Bronchial epithelial cell (primary cell): ENCODE measurements around the gene IFNLR1. TPM values are rescaled to one million over a fixed set of nuclear protein-coding genes. Genes with fewer than 3 reads are reported as not detected.

Experiments used
- DNase-seq: peaks from one replicate; pipeline ENCODE4 v3.0.0-alpha.2; 2010; ENCODE audit warnings: low read depth
- FAIRE-seq: peaks from 2 replicates; lab custom pipeline; 2011; peaks lifted over from hg19 to GRCh38; lab: Jason Lieb, UNC
- H3K27me3 ChIP-seq: 2 replicates; pipeline ENCODE4 v1.5.1; 2011; ENCODE audit warnings: low read length; ENCODE audit not compliant: control insufficient read depth, insufficient read depth
- H3K36me3 ChIP-seq: 2 replicates; pipeline ENCODE4 v1.5.1; 2011; ENCODE audit warnings: low read length; ENCODE audit not compliant: control insufficient read depth, insufficient read depth
- H3K4me3 ChIP-seq: 2 replicates; pipeline ENCODE4 v1.5.1; 2011; ENCODE audit warnings: mild to moderate bottlenecking, low read depth, low read length, control low read depth
- total RNA-seq: library from RNA; depleted of rRNA; stranded (reverse); fragments of >200 nt; gene quantifications from 2 replicates; pipeline ENCODE4 v1.2.1, GENCODE V29; 2014
- TF ChIP-seq, protein P1 (sequence below): IDR thresholded peaks from 2 replicates; pipeline ENCODE4 v1.5.1; 2011; ENCODE audit warnings: mild to moderate bottlenecking, moderate library complexity, low read length, control low read depth, inconsistent platforms; ENCODE audit not compliant: insufficient read depth, severe bottlenecking

The IFNLR1 gene
- total RNA-seq, 1 donor from 2014 or later, result 4.5 TPM

DNA sequence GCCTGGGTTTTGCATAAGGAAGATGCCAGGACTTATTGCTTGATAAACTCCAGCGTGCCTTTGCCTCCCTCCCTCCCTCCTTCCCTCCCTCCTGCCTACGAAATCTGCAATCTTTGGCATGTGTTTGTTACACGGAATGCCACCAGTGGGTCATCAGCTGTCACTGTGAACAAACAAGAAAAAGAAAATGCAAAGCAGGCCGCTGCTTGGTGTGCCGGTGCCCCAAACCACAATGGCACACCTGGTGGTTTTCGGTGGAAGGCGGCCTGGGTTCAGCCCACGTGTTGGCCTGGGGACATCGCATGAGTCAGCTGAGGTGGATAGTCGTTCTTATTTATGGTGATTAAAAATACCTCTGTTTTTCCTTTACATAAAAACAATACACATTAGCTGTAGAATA, 16.3 kb upstream of the IFNLR1 start:
- H3K36me3 ChIP-seq, result no peaks in the 10 kb centered on the region
- FAIRE-seq, result no peak
- H3K4me3 ChIP-seq, result no peak overlapping the region
- DNase-seq, result peak; percentile 78
- no peaks in the 10 kb centered on the region for H3K27me3 ChIP-seq
- TF ChIP-seq, protein P1, sequence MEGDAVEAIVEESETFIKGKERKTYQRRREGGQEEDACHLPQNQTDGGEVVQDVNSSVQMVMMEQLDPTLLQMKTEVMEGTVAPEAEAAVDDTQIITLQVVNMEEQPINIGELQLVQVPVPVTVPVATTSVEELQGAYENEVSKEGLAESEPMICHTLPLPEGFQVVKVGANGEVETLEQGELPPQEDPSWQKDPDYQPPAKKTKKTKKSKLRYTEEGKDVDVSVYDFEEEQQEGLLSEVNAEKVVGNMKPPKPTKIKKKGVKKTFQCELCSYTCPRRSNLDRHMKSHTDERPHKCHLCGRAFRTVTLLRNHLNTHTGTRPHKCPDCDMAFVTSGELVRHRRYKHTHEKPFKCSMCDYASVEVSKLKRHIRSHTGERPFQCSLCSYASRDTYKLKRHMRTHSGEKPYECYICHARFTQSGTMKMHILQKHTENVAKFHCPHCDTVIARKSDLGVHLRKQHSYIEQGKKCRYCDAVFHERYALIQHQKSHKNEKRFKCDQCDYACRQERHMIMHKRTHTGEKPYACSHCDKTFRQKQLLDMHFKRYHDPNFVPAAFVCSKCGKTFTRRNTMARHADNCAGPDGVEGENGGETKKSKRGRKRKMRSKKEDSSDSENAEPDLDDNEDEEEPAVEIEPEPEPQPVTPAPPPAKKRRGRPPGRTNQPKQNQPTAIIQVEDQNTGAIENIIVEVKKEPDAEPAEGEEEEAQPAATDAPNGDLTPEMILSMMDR, result no peak

DNA sequence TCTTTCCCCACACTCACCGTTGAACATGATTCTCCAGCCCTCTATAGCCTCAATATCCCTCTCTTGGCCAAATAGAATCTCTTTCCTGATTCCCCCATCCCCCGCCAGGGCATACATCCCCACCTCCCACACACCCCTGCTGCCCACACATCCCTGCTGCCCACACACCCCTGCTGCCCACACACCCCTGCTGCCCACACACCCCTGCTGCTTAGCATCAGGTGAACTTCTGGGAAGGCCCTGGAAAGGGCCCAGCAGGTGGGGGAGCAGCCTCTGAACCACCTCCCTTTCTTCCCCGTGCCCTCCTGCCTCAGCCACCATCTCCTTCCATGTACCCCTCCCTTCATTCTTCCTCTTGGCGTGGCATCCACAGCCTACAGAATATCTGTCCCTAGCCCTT, 15.9 kb upstream of the IFNLR1 start:
- no peaks in the 10 kb centered on the region for H3K36me3 ChIP-seq
- DNase-seq, result no peak
- no peak overlapping the region for H3K4me3 ChIP-seq
- TF ChIP-seq, protein P1, result no peak
- FAIRE-seq, result no peak
- H3K27me3 ChIP-seq, result no peaks in the 10 kb centered on the region

DNA sequence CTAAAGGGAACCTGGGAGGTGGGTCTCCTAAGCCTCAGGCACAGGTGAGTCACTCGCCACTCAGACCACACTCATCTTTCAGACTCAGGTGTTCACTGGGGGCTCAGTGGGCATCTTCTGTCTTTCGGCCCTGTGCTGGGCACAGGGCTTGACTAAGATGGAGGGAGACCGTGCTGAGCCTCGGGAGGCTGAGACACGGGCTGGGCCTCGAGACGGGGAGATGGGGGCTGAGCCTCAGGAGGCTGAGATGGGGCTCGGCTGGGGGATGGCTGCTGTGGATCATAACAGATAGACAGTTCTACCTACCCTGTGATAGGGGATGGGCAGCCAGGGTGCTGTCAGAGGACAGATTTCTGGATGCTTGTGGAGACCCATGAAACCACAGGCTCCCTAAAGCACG, 15.5 kb upstream of the IFNLR1 start:
- Histone ChIP-seq H3K4me3 (no peak overlapping the region), H3K36me3 (no peaks in the 10 kb centered on the region), H3K27me3 (no peaks in the 10 kb centered on the region)
- DNase-seq, result no peak
- TF ChIP-seq, protein P1, result no peak
- FAIRE-seq, result no peak

DNA sequence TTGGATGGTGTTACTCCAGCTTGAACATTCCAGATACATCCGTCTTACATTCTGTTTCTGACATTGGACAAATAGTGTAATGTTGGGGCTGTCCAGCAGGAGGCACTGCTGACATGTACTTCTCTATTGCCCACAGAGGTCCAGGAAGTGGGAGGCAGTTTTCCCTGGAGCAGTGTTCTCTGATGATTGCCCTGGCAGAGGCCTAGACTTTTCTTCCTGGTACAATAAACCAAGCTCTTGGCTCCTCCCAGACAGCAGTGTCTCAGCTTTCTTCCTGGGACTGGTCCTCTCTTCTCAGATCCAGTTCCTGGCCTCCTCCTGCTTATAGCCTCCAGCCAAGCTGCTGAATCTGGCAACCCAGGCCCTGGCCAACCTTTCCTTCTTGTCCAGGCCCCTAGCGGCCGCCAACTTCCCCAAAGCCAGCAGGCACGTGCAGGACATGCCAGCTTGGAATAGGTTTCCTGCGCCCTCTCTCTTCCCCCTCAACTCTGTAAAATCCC, 14.9 kb upstream of the IFNLR1 start:
- no peaks in the 10 kb centered on the region for H3K27me3 ChIP-seq
- H3K4me3 ChIP-seq, result no peak overlapping the region
- TF ChIP-seq, protein P1, result peak; percentile 74
- FAIRE-seq, result peak; percentile 97
- no peaks in the 10 kb centered on the region for H3K36me3 ChIP-seq
- peak; percentile 93 for DNase-seq

DNA sequence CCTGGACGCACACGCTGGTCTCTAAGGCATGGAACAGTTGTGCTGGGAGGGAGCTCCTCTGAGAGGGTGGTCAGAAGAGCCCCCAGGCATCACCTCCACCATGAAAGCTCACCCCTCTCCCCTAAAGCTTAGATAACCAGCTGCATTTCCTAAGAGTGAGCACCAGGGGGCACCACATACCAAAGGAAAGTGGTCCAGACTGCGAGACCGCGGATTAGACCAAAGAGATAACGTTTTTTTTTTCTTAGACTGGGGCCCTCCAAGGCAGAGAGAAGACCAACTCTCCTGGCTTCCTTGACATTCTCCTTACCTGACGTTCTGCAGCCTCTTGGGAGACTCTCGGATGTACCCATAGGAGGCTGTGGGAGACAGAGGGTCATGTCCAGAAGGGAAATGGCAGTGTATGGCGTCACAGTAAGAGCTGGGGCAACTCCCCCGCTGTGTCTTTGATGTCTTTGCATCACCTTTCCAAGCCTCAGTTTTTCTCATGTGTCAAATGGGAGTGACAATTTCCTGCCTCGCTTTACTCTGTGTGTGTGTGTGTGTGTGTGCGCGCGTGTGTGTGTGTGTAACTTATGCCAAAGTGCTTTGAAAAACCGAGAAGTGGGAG, 12.3 kb upstream of the IFNLR1 start:
- H3K27me3 ChIP-seq, result no peaks in the 10 kb centered on the region
- FAIRE-seq, result peak; percentile 23
- TF ChIP-seq, protein P1, result peak; percentile 78
- H3K36me3 ChIP-seq, result no peaks in the 10 kb centered on the region
- no peak overlapping the region for H3K4me3 ChIP-seq
- peak; percentile 47 for DNase-seq

DNA sequence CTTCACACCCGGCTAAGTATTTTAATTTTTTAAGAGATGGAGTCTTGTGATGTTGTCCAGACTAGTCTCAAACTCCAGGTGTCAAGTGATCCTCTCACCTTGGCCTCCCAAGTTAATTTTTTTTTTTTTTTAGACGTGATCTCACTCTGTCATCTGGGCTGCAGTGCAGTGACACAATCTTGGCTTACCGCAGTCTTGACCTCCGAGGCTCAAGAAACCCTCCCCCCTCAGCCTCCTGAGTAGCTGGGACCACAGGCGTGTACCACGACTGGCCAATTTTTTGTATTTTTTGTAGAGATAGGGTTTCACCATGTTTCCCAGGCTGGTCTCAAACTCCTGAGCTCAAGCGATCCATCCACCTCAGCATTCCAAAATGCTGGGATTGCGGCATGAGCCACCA, 11.7 kb upstream of the IFNLR1 start:
- no peaks in the 10 kb centered on the region for H3K27me3 ChIP-seq
- no peaks in the 10 kb centered on the region for H3K36me3 ChIP-seq
- no peak for FAIRE-seq
- no peak for DNase-seq
- H3K4me3 ChIP-seq, result no peak overlapping the region
- TF ChIP-seq, protein P1, result no peak
